Glutamatergic neuron (in vitro differentiated cells): Measurements from ENCODE around the gene MUC5AC. TPM values are rescaled to one million over a fixed set of nuclear protein-coding genes. Genes with fewer than 3 reads are reported as not detected.
A peak's percentile ranks its signal among the peaks of the same experiment; 100 is the strongest.

Experiments used
- DNase-seq: peaks from one replicate; pipeline ENCODE4 v3.0.0; 2022
- H3K27ac Mint-ChIP-seq: one replicate; pipeline ENCODE4 v1.8.0; 2020; ENCODE audit warnings: mild to moderate bottlenecking, mixed read lengths, inconsistent platforms; ENCODE audit not compliant: unreplicated experiment
- H3K27me3 Mint-ChIP-seq: one replicate; pipeline ENCODE4 v1.8.0; 2020; ENCODE audit warnings: mild to moderate bottlenecking, moderate library complexity, mixed read lengths, inconsistent platforms; ENCODE audit not compliant: unreplicated experiment
- H3K36me3 Mint-ChIP-seq: one replicate; pipeline ENCODE4 v1.8.0; 2020; ENCODE audit warnings: mild to moderate bottlenecking, mixed read lengths, inconsistent platforms; ENCODE audit not compliant: unreplicated experiment
- H3K4me1 Mint-ChIP-seq: one replicate; pipeline ENCODE4 v1.8.0; 2020; ENCODE audit warnings: mild to moderate bottlenecking, low read depth, mixed read lengths, inconsistent platforms; ENCODE audit not compliant: unreplicated experiment
- H3K4me3 Mint-ChIP-seq: one replicate; pipeline ENCODE4 v1.8.0; 2020; ENCODE audit warnings: mild to moderate bottlenecking, mixed read lengths, inconsistent platforms; ENCODE audit not compliant: unreplicated experiment
- H3K9me3 Mint-ChIP-seq: one replicate; pipeline ENCODE4 v1.8.0; 2020; ENCODE audit warnings: mild to moderate bottlenecking, moderate library complexity, mixed read lengths, inconsistent platforms; ENCODE audit not compliant: unreplicated experiment
- CTCF ChIP-seq: fragments of 200-600 bp; sonication (generic); IDR thresholded peaks from one replicate; pipeline ENCODE4 v1.5.0; 2021; ENCODE audit not compliant: partially characterized antibody, unreplicated experiment
- total RNA-seq: library from RNA; stranded (reverse); fragmentation: NEBNext Ultra II Directional; extraction: Animal tissue kit (Norgen Biotek cat#: 25700); gene quantifications from one replicate; pipeline ENCODE4 v1.2.1, GENCODE V29; 2021; ENCODE audit not compliant: unreplicated experiment

Gene MUC5AC
- total RNA-seq, 1 donor from 2014 or later: not detected

DNA sequence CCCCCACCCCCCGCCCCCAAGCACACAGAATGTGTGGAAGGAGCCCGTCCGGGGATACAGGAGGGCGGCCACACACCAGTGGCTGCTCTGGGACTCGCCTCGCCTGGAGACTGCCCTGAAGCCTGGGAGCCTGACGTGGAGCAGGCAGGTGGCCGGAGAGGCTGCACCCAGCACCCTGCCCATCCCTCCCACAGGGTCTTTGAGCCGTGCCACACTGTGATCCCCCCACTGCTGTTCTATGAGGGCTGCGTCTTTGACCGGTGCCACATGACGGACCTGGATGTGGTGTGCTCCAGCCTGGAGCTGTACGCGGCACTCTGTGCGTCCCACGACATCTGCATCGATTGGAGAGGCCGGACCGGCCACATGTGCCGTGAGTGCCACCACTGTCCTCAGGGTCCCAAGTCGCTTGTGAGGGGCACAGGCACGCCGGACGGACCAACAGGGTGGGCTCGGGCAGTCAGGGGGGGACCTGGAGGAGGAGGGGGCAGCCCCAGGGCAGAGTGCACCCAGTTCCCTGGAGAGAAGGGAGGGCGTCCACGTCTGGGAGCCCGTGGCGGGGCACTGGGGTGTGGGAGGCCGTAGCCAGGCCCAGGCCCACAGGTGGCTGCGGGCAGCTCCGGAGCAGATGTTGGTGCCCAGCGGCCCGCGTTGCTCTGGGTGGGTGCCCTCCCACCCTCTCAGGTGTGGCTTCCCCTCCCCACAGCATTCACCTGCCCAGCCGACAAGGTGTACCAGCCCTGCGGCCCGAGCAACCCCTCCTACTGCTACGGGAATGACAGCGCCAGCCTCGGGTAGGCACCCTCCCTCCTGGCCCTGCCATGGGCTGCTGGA lies 38.1 kb downstream of the MUC5AC start:
- H3K4me1 Mint-ChIP-seq: no peaks in the 10 kb centered on the region
- no peak overlapping the region for H3K27ac Mint-ChIP-seq
- no peaks in the 10 kb centered on the region for H3K36me3 Mint-ChIP-seq
- peak; percentile 5 for DNase-seq
- peaks cover 5% of the 10 kb centered on the region for H3K27me3 Mint-ChIP-seq
- H3K4me3 Mint-ChIP-seq: no peak overlapping the region
- TF ChIP-seq CTCF: no peak
- peaks cover 2% of the 10 kb centered on the region for H3K9me3 Mint-ChIP-seq

DNA sequence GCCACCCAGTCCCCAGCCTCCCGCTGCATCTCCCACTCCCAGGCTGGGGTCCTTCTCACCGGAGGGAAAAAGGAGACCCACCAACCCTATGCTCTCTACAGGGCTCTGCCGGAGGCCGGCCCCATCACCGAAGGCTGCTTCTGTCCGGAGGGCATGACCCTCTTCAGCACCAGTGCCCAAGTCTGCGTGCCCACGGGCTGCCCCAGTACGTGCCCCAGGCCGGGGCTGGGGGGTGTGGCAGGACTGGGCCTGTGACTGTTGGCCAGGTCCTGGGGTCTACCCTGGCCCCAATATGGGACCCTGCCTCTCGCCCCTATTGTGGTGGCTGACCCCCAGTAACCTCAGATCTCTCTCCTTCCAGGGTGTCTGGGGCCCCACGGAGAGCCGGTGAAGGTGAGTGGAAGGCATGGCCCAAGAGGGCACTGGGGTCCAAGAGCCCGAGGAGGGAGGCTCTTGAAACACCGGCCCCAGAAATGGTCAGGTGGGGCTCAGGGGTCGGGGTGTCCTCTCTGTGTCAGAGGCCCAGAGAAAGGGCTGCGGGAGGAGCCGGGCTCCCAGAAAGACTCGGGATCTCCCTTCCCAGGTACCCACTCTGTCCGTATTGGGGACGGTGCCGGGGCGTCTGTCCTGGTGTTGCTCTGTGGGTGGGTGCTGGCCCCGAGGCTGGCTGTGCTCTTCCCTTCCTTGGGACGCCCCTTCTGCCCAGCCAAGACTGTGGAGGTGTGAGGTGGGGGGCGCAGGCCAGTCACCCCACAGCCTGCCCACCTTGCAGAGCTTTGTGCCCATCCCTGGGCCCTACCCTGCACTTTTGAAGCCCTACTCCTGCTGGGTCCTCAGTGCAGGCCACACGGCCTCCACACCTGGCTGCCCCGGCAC lies 39.0 kb downstream of the MUC5AC start:
- H3K27me3 Mint-ChIP-seq: peaks cover 5% of the 10 kb centered on the region
- H3K4me1 Mint-ChIP-seq: no peaks in the 10 kb centered on the region
- TF ChIP-seq CTCF: no peak
- H3K9me3 Mint-ChIP-seq: peaks cover 2% of the 10 kb centered on the region
- H3K4me3 Mint-ChIP-seq: no peak overlapping the region
- no peaks in the 10 kb centered on the region for H3K36me3 Mint-ChIP-seq
- DNase-seq: no peak
- H3K27ac Mint-ChIP-seq: no peak overlapping the region

DNA sequence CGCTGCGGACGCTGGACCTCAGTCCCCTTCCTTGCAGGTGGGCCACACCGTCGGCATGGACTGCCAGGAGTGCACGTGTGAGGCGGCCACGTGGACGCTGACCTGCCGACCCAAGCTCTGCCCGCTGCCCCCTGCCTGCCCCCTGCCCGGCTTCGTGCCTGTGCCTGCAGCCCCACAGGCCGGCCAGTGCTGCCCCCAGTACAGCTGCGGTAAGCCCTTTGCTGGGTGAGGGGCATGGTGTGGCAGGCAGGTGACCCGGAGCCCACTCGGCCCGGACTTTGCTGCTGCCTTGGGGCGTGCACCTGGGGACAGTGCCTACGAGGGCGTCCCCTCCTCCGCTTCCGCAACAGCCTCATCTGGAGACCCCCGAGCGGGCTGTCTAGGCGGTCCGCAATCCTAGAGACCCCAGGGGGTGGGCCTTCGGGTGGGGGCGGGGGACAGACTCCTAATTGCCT lies 39.7 kb downstream of the MUC5AC start:
- TF ChIP-seq CTCF: no peak

GRCh38 chr11:1197886-1198560 lies 40.3 kb downstream of the MUC5AC start:
- Mint-ChIP-seq H3K4me1 (no peaks in the 10 kb centered on the region), H3K27ac (no peak overlapping the region), H3K27me3 (peaks cover 2% of the 10 kb centered on the region), H3K4me3 (no peak overlapping the region), H3K9me3 (no peaks in the 10 kb centered on the region), H3K36me3 (no peaks in the 10 kb centered on the region)
- peak; percentile 25 for TF ChIP-seq CTCF
- no peak for DNase-seq

More for the DNA sequence above, 39.7 kb downstream of the MUC5AC start:
- Mint-ChIP-seq H3K27me3 (peaks cover 3% of the 10 kb centered on the region), H3K36me3 (no peaks in the 10 kb centered on the region), H3K27ac (no peak overlapping the region), H3K4me1 (no peaks in the 10 kb centered on the region), H3K4me3 (no peak overlapping the region), H3K9me3 (no peaks in the 10 kb centered on the region)
- no peak for DNase-seq
